GM12873 (cell line): Measurements from ENCODE around the gene PTPRC.

Experiments used
- CTCF ChIP-seq: IDR thresholded peaks from 2 replicates; pipeline ENCODE4 v1.5.1; 2012; ENCODE audit warnings: low read depth, mild to moderate bottlenecking, moderate library complexity, low read length, control low read depth; ENCODE audit not compliant: insufficient read depth; ENCODE audit errors: missing control alignments

Gene PTPRC

GRCh38 chr1:198632007-198632406 is 6.8 kb upstream of the PTPRC start:
- TF ChIP-seq CTCF, result no peak

GRCh38 chr1:198633675-198634121 is 5.1 kb upstream of the PTPRC start:
- TF ChIP-seq CTCF, result no peak

- TF ChIP-seq CTCF, result no peak
Observed at GRCh38 chr1:198635964-198636363, 2.9 kb upstream of the PTPRC start.

- no peak for TF ChIP-seq CTCF
Observed at GRCh38 chr1:198636391-198636790, 2.4 kb upstream of the PTPRC start.

GRCh38 chr1:198637157-198637556 is 1.7 kb upstream of the PTPRC start:
- no peak for TF ChIP-seq CTCF

GRCh38 chr1:198637916-198638437 is 863 bp upstream of the PTPRC start:
- TF ChIP-seq CTCF, result no peak

- TF ChIP-seq CTCF, result no peak
Observed at GRCh38 chr1:198638441-198638840, 399 bp upstream of the PTPRC start.

GRCh38 chr1:198639671-198640143 is 867 bp downstream of the PTPRC start:
- TF ChIP-seq CTCF, result no peak
